ENCODE data around the gene ST8SIA1.

ST8SIA1 gene

DNA sequence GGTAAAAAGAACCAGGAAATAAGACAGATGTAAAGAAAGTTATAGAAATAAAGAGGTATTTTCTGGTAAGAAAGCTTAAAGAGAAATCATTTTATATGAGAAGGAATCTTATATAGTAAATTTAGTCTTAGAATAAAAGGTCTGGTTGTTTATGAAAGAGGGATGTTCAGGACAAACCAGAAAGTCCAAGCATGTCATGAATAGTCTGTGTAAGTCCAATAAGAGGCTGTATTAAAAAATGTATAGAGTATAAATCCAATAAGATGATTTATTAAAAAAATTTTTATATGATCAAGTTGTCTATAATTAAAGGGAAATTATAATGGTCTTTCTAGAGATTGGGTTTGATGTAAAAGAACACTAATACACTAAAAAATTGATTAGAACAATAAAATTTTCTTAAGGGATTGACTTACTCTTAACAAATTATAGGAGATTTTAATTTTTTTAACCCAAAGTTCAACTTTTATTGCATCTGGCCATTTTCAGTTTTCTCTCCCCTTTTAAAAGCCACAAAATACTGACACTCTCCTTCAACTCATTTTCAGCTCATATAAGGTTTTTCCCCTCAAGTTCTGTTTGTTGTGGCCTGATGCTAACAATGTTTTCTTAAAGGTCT lies 35.1 kb downstream of the ST8SIA1 start:
- Histone ChIP-seq H3K36me3 (ENCODE audit: control insufficient read depth, insufficient read depth, low read length) (no peaks in the 10 kb centered on the region), H3K27me3 (ENCODE audit: control insufficient read depth, insufficient read depth, low read length) (no peaks in the 10 kb centered on the region), H3K9ac (ENCODE audit: low read depth, low read length) (no peak overlapping the region), H3K4me1 (ENCODE audit: control insufficient read depth, insufficient read depth, low read length) (no peaks in the 10 kb centered on the region), H3K4me3 (ENCODE audit: low read depth, low read length) (no peak overlapping the region), H3K9me3 (ENCODE audit: control insufficient read depth, insufficient read depth, low read length) (peaks cover 9% of the 10 kb centered on the region)

DNA sequence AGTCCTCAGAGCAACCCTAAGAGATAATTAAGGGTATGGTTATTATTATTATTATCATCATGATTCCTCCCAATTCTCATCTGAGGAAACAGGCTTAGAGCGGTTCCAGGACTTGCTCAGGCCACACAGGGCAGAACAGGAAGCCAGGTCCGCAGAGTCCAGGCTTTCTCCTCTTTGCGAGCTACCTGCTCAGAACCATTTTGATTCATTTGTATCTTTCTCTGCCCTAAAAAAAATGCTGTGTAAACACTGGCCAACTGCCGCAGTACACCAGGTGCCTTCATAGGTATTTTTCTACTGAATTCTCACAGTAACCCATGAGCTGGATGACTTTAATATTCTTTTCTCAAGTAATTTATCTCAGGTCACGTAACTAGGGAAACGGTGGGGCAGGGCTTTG lies 45.3 kb downstream of the ST8SIA1 start:
- Histone ChIP-seq H3K4me1 (ENCODE audit: control insufficient read depth, insufficient read depth, low read length) (no peaks in the 10 kb centered on the region), H3K9ac (ENCODE audit: low read depth, low read length) (no peak overlapping the region), H3K4me3 (ENCODE audit: low read depth, low read length) (no peak overlapping the region)

GRCh38 chr12:22287776-22288621 lies 46.5 kb downstream of the ST8SIA1 start:
- H3K4me1 ChIP-seq (ENCODE audit: control insufficient read depth, insufficient read depth, low read length): no peaks in the 10 kb centered on the region
- H3K9ac ChIP-seq (ENCODE audit: low read depth, low read length): no peak overlapping the region
- H3K4me3 ChIP-seq (ENCODE audit: low read depth, low read length): no peak overlapping the region
- H3K27me3 ChIP-seq (ENCODE audit: control insufficient read depth, insufficient read depth, low read length): no peaks in the 10 kb centered on the region
- no peaks in the 10 kb centered on the region for H3K9me3 ChIP-seq (ENCODE audit: control insufficient read depth, insufficient read depth, low read length)
- no peaks in the 10 kb centered on the region for H3K36me3 ChIP-seq (ENCODE audit: control insufficient read depth, insufficient read depth, low read length)

More for the DNA sequence above, 45.3 kb downstream of the ST8SIA1 start:
- no peaks in the 10 kb centered on the region for H3K36me3 ChIP-seq (ENCODE audit: control insufficient read depth, insufficient read depth, low read length)
- no peaks in the 10 kb centered on the region for H3K27me3 ChIP-seq (ENCODE audit: control insufficient read depth, insufficient read depth, low read length)
- no peaks in the 10 kb centered on the region for H3K9me3 ChIP-seq (ENCODE audit: control insufficient read depth, insufficient read depth, low read length)

DNA sequence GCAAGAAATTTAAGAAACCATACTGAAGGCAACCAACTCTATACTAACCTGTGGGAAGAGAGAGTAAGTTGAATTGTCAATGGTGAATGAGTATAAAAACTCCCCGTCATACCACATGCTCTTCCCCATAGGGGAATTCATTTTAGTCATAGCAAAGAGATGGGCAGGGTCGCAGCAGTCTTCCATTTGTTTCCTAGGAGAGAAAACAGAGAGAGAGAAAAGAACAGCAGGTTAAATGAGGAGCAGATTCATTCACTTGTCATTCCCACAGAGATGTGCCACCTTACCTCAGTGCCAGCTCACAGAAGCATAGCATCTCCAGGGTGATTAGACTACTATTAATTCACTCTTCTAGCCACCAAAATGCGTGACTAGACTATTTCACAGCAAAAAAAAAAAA lies 47.4 kb downstream of the ST8SIA1 start:
- no peaks in the 10 kb centered on the region for H3K9me3 ChIP-seq (ENCODE audit: control insufficient read depth, insufficient read depth, low read length)
- no peaks in the 10 kb centered on the region for H3K36me3 ChIP-seq (ENCODE audit: control insufficient read depth, insufficient read depth, low read length)
- H3K4me1 ChIP-seq (ENCODE audit: control insufficient read depth, insufficient read depth, low read length): no peaks in the 10 kb centered on the region
- no peak overlapping the region for H3K4me3 ChIP-seq (ENCODE audit: low read depth, low read length)
- H3K9ac ChIP-seq (ENCODE audit: low read depth, low read length): no peak overlapping the region
- no peaks in the 10 kb centered on the region for H3K27me3 ChIP-seq (ENCODE audit: control insufficient read depth, insufficient read depth, low read length)

GRCh38 chr12:22286569-22286968 lies 47.9 kb downstream of the ST8SIA1 start:
- Histone ChIP-seq H3K9me3 (ENCODE audit: control insufficient read depth, insufficient read depth, low read length) (no peaks in the 10 kb centered on the region), H3K4me1 (ENCODE audit: control insufficient read depth, insufficient read depth, low read length) (no peaks in the 10 kb centered on the region), H3K4me3 (ENCODE audit: low read depth, low read length) (no peak overlapping the region), H3K36me3 (ENCODE audit: control insufficient read depth, insufficient read depth, low read length) (no peaks in the 10 kb centered on the region), H3K9ac (ENCODE audit: low read depth, low read length) (no peak overlapping the region), H3K27me3 (ENCODE audit: control insufficient read depth, insufficient read depth, low read length) (no peaks in the 10 kb centered on the region)

DNA sequence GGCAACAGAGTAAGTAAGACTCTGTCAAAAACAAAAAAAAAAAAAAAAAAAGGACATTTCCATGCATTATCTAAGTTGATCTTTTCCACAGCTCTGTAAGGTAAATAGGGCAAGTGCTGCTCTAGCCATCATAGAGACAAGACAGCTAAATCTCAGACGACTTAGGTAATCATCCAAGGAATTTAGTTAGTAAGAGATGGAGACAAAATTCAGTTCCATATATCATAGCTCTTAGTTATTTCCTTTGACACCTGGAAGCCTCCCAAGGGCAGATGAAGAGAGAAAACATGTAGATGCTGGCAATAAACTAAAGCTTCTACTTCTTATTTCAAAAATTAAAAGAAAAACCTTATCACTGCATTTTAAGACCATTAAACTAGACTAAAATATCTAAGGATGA lies 48.7 kb downstream of the ST8SIA1 start:
- Histone ChIP-seq H3K27me3 (ENCODE audit: control insufficient read depth, insufficient read depth, low read length) (no peaks in the 10 kb centered on the region), H3K9me3 (ENCODE audit: control insufficient read depth, insufficient read depth, low read length) (no peaks in the 10 kb centered on the region), H3K4me3 (ENCODE audit: low read depth, low read length) (no peak overlapping the region), H3K36me3 (ENCODE audit: control insufficient read depth, insufficient read depth, low read length) (no peaks in the 10 kb centered on the region), H3K4me1 (ENCODE audit: control insufficient read depth, insufficient read depth, low read length) (no peaks in the 10 kb centered on the region), H3K9ac (ENCODE audit: low read depth, low read length) (no peak overlapping the region)

- Histone ChIP-seq H3K36me3 (ENCODE audit: control insufficient read depth, insufficient read depth, low read length) (no peaks in the 10 kb centered on the region), H3K27me3 (ENCODE audit: control insufficient read depth, insufficient read depth, low read length) (no peaks in the 10 kb centered on the region), H3K4me1 (ENCODE audit: control insufficient read depth, insufficient read depth, low read length) (no peaks in the 10 kb centered on the region), H3K9me3 (ENCODE audit: control insufficient read depth, insufficient read depth, low read length) (no peaks in the 10 kb centered on the region), H3K9ac (ENCODE audit: low read depth, low read length) (no peak overlapping the region), H3K4me3 (ENCODE audit: low read depth, low read length) (no peak overlapping the region)
These were observed 49.6 kb downstream of the ST8SIA1 start for GRCh38 chr12:22284871-22285270.

DNA sequence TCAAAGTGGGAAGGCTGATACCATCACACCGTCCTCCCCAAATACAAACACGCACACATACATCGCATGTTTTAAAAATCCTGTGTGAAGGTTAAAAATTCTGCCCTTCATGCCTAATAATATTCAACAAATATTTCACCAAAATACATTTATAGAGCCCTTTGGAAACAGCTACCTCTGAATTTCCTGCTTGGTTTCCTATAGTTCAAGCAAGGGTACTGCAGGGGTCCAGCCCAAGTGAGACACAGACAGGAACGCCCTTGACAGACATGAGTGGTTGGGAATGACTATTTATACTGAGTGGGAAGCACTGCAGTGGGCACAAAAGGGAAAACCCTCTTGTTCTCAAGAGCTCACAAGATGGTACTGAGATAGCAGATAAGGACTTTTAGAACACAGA lies 51.0 kb downstream of the ST8SIA1 start:
- Histone ChIP-seq H3K9me3 (ENCODE audit: control insufficient read depth, insufficient read depth, low read length) (no peaks in the 10 kb centered on the region), H3K4me1 (ENCODE audit: control insufficient read depth, insufficient read depth, low read length) (no peaks in the 10 kb centered on the region), H3K36me3 (ENCODE audit: control insufficient read depth, insufficient read depth, low read length) (no peaks in the 10 kb centered on the region), H3K9ac (ENCODE audit: low read depth, low read length) (no peak overlapping the region), H3K27me3 (ENCODE audit: control insufficient read depth, insufficient read depth, low read length) (no peaks in the 10 kb centered on the region), H3K4me3 (ENCODE audit: low read depth, low read length) (no peak overlapping the region)

DNA sequence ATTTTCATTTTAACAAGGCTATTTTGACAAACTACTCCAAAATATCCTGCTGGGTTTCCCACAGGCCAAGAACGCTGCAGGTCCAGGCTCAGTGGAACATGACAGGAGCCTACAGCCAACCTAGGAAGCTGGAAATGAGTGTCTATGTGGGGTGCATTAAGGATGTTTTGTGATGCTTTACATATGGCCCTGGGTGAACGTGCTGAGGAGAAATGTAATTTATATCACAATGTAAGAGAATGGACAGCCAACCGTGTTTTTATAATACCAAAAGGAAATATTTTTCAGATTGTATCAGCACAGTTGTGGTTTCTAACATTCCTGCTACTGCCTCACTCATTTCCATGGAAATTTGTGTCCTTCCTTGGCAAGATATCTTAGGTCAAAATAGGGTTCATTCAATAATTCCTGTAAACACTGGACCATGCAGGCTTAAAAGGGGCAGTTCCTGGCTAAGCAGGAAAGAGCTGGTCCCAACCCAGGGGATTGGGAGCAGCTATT lies 51.5 kb downstream of the ST8SIA1 start:
- H3K36me3 ChIP-seq (ENCODE audit: control insufficient read depth, insufficient read depth, low read length): no peaks in the 10 kb centered on the region
- no peak overlapping the region for H3K4me3 ChIP-seq (ENCODE audit: low read depth, low read length)
- H3K4me1 ChIP-seq (ENCODE audit: control insufficient read depth, insufficient read depth, low read length): no peaks in the 10 kb centered on the region
- no peak overlapping the region for H3K9ac ChIP-seq (ENCODE audit: low read depth, low read length)
- H3K9me3 ChIP-seq (ENCODE audit: control insufficient read depth, insufficient read depth, low read length): no peaks in the 10 kb centered on the region
- no peaks in the 10 kb centered on the region for H3K27me3 ChIP-seq (ENCODE audit: control insufficient read depth, insufficient read depth, low read length)

DNA sequence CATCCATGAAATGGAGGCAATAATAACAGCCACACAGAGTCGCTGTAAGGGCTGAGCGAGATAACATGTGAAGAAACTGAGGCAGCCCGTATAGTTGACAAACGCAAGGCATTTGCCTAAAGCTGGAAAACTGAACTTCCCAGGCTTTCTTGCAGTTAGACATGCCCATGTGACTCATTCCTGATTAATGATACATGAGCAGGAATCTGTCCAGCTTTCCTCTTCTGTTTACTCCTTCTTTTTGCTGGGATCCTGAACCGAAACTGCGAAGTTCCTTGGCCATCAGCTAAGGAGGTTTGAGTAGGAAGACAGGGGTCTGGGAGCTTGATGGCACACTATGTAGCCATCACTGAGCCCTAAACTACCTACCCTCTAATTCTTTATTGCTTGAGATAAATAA lies 52.2 kb downstream of the ST8SIA1 start:
- Histone ChIP-seq H3K4me3 (ENCODE audit: low read depth, low read length) (no peak overlapping the region), H3K27me3 (ENCODE audit: control insufficient read depth, insufficient read depth, low read length) (no peaks in the 10 kb centered on the region), H3K9ac (ENCODE audit: low read depth, low read length) (no peak overlapping the region), H3K4me1 (ENCODE audit: control insufficient read depth, insufficient read depth, low read length) (no peaks in the 10 kb centered on the region), H3K9me3 (ENCODE audit: control insufficient read depth, insufficient read depth, low read length) (no peaks in the 10 kb centered on the region), H3K36me3 (ENCODE audit: control insufficient read depth, insufficient read depth, low read length) (no peaks in the 10 kb centered on the region)

DNA sequence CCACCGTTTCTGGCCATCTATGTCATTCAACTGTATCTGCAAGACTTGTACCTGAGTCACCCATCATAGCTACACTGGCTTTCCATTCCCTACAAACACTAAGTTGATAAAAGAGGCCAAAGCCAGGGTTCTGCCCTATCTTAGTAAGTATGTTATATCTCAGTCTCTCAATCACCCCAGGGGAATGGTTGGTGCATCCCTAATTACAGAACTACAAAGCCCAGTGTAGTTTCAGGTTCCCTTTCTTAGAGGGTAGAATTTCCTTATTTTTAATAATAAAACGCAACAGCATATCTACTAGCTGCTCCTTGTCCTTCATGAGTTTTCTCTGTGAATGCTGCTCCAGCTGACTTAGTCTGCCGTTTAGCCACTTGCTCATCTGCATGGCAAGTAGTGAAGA lies 57.6 kb downstream of the ST8SIA1 start:
- Histone ChIP-seq H3K4me3 (ENCODE audit: low read depth, low read length) (no peak overlapping the region), H3K4me1 (ENCODE audit: control insufficient read depth, insufficient read depth, low read length) (no peaks in the 10 kb centered on the region), H3K36me3 (ENCODE audit: control insufficient read depth, insufficient read depth, low read length) (no peaks in the 10 kb centered on the region), H3K27me3 (ENCODE audit: control insufficient read depth, insufficient read depth, low read length) (no peaks in the 10 kb centered on the region), H3K9me3 (ENCODE audit: control insufficient read depth, insufficient read depth, low read length) (no peaks in the 10 kb centered on the region), H3K9ac (ENCODE audit: low read depth, low read length) (no peak overlapping the region)

GRCh38 chr12:22276313-22276712 lies 58.2 kb downstream of the ST8SIA1 start:
- no peak overlapping the region for H3K4me3 ChIP-seq (ENCODE audit: low read depth, low read length)
- H3K27me3 ChIP-seq (ENCODE audit: control insufficient read depth, insufficient read depth, low read length): no peaks in the 10 kb centered on the region
- no peak overlapping the region for H3K9ac ChIP-seq (ENCODE audit: low read depth, low read length)
- H3K36me3 ChIP-seq (ENCODE audit: control insufficient read depth, insufficient read depth, low read length): no peaks in the 10 kb centered on the region
- no peaks in the 10 kb centered on the region for H3K9me3 ChIP-seq (ENCODE audit: control insufficient read depth, insufficient read depth, low read length)
- H3K4me1 ChIP-seq (ENCODE audit: control insufficient read depth, insufficient read depth, low read length): no peaks in the 10 kb centered on the region

Data from iPS-15b (cell line).